ENCODE measurements around the gene ARMH4.

The ARMH4 gene

DNA sequence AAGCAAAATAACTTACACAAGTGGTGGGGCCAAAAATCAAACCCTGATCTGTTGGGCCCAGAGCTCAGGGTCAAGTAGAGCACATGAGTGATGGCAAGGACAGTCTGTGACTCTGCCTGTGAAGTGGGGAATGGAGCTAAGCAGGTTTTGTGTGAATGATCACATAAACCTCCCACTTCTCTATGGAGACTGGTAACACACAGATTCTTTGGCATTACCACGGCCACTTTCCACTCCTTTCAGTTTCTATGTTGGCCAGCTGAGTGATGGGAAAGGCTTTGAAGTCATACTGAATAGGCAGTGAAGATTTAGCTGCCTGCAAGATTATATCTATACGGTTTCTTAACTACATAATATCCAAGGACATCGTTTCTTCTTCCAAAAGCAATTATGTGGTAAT lies 97.9 kb downstream of the ARMH4 start:
- DNase-seq (ENCODE audit: low read depth): no peak

DNA sequence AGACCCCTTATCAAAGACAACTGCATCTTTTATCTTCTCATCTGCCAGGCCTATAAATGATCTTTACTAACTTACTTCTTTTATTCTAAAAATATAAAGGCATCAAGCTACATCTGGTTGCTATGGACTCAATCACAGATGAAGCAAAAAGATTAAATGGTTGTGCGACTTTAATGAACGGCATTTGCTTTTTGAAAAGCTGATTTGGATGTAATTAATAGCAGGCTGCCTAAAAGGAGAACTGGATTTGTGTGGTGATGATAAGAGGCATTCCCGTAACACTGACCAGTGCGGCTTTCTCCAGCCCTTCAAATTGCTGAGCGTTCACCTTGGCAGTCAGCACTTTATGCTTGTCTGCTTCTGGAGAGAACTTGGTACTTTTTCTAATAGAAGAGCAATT lies 103.8 kb downstream of the ARMH4 start:
- no peak for DNase-seq (ENCODE audit: low read depth)

DNA sequence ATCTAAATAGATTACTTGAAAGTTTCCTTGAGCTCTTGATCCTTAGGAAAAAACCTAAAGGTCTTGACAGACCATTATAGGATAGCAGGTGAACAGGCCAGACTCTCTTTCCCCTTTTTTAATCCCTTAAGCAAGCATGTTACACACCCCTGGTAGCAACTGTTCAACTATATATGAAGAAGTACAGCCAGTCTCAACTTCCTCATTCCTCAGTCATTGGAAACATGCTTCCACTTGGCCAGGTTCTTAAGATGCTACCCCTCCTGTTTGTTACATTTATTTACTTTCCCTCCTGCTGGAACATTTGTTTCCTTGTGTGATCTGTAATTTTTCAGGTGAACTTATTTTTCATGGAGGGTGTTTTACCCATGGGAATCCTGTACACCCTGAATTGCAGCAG lies 124.1 kb downstream of the ARMH4 start:
- no peak for DNase-seq (ENCODE audit: low read depth)

DNA sequence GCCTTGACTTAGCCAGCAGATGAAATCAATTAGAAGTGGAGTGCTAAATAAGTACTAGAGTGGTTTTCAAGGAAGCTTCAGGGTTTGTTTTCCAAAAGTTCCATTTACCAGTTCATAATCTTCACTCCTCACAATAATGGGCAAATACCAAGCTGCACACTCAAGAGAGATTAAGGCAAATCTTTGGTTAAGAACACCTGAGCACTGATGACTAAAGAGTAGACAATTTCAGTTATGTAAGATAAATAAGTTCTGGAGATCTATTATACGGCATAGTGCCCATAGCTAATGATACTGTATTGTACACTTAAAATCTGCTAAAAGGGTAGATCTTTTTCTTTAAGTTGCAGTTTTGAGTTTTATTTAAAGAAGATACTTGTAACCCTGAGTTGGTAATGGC lies 125.0 kb downstream of the ARMH4 start:
- DNase-seq (ENCODE audit: low read depth): no peak

DNA sequence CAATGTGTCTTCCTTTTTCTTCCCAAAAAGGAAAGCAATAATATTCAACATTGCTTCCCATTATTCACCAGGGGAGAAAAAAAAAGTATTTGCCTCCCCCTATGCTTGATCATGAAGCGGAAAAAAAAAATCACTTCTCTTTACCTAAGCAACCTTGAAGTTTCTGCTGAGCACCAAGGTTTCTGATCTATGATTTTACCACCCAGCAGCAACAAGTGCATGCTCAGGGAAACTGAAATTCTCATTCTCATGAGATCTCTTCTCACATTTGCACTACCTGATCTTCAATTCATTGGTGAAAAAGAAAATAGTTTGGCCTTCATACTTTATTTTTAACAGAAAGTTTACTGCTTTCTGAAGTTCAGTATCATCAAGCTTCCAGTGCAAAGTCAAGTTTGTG lies 125.8 kb downstream of the ARMH4 start:
- no peak for DNase-seq (ENCODE audit: low read depth)

DNA sequence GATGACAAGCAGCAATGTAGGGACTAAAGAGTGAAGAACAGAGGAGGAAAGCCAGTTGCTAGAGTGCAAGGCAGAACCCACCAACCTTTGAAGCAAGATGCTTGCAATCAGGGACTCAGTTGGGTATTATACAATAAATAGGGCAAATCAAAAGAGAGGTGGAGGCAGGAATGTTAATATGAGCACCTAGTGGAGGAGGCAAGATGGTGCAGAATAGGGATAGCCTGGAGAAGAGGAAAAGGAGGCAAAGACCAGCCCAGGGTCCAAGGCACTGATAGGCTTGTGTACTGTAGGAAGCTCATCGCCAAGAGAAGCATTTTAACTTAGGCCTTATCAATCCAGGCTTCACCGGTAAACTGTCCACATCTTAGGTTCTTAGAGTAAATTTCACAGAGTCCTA lies 137.2 kb downstream of the ARMH4 start:
- DNase-seq (ENCODE audit: low read depth): no peak

DNA sequence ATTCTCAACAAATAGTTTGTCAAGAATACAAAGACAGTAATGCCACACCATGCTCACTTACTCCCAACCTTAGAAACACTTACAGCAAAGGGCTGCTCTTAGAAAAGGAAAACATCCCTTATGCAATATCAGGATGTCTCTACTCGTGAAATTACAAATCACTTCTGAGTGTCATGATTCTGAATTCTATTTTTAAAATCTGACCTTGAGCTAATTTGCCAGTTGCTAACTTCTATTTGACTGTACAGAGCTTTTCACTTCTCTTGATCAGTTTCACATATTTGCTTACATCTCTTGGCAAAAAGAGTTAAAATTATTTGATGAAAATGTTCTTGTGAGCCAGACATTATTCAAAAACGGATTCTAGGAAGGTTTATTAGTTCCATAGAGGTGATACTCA lies 149.4 kb downstream of the ARMH4 start:
- no peak for DNase-seq (ENCODE audit: low read depth)

DNA sequence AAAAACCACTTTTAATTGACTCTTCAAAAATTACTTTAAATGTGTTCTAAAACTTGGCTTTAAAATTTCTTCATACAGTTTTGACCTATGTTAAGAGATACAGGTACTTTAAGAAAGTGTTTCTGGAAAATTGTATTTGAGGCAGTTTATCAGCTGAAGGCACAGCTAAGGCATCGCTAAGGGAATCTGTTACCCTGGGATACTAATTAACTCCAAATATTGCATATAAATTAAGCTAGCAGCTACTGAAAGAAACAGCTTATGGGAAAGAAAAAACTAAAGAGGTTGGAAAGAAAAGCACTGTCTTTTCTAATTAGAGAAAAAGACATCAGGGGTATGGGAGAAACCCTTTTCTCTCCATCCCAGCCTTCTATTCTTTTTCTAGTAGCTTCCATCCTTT lies 152.0 kb downstream of the ARMH4 start:
- no peak for DNase-seq (ENCODE audit: low read depth)

DNA sequence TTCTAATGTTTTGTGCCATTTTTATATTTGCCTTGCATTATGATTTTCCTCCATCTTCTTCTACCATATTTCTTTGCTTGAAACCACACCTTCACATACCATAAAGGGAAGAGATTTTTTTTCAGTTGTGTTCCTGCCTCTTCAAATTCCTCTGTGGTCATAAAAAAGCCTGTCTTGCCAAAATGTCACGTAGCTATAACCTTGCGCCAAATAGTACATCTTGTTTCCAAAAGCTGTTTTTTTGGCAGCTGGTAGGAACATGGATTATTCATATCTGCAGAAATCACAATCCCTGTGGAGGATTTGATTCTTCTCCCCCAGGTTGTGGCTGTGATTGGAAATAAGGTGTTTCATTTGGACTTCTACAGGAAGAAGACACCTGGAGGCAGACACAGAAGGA lies 152.5 kb downstream of the ARMH4 start:
- no peak for DNase-seq (ENCODE audit: low read depth)

DNA sequence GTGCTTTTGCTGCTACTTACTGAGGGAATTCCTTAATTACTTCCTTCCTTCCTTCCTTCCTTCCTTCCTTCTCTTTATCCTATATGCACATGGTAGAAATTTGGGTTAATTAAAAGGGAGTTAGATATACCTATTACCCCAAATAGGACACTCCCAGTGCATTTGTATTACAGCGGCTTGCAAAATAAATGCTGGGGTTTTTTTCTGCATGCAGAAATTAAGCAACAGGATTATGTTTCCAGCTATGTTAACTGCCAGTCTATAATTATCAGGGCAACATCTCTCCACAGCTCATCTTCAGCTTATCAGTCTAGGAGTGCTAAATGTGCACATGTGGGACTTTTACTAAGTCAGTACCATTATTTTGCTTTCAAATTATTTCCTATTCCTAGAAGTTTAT lies 153.2 kb downstream of the ARMH4 start:
- DNase-seq (ENCODE audit: low read depth): no peak

DNA sequence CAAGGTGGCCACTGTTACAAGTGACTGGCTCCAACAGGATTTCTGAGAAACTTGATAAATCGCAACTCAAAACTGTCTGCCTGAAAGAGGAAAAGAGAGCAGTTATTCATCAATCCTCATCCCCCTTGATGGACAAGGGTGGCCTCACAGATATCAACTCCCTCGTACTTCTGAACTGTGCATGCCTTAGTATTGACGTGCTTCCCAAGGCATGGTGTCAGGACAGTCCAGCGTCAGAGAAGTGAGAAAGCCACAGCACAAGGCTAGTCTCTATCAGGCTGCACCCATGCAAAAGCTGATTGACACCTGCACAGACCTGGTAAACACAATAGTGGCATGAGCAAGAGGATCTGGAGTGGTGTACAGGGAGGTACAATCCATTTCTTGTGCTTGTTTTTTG lies 160.7 kb downstream of the ARMH4 start:
- no peak for DNase-seq (ENCODE audit: low read depth)

DNA sequence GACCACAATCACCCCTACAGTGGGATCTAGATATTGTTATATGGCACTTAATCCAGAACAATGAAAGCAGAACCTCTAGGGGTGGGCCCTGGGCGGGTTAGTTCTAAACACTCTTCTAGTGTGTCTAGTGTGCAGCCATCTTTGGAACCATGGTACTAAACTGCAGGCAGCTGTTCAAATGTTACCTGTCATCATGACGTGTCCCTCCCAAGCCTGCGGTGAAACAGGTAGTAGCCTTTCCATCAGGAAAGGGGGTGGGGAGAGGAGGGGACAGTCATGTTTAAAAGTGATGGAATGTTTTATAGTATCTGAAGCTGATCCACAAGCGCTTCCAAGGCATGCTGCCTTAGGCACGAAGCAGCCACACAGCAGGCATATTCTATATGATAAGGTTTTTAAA lies 163.6 kb downstream of the ARMH4 start:
- no peak for DNase-seq (ENCODE audit: low read depth)

DNA sequence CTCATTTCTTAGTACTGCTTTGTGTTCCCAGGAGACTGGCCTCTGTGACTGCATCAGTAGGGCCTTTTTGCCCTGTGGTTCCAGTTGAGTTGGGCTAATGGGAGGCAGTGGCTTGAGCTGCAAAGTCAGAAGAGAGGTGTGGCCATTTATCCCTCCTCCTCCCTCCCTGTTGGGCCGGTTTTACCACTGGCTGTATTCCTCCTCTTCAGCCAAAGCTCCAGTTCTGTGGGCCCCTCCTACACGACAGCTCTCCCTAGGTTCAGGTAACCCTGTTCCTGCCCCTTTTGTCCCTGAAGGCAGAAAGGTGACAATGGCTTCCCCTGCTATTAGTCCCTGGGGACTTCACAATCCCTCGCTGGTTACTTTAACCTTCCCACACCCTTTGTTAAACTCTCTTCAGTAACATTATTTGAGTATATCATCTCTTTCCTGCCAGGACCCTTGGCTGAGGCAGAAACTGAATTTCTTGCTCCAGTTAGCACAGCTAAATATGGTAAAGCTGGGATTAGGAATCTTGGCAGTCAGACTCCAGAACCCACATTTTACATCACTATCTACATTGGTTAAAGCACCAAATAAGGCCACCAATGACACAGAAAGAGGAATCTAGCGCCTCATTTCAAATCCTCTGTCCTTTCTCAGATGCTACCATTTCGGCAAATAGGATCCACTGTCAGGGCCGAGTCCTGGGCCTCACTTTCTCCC lies 164.3 kb downstream of the ARMH4 start:
- DNase-seq (ENCODE audit: low read depth): no peak

DNA sequence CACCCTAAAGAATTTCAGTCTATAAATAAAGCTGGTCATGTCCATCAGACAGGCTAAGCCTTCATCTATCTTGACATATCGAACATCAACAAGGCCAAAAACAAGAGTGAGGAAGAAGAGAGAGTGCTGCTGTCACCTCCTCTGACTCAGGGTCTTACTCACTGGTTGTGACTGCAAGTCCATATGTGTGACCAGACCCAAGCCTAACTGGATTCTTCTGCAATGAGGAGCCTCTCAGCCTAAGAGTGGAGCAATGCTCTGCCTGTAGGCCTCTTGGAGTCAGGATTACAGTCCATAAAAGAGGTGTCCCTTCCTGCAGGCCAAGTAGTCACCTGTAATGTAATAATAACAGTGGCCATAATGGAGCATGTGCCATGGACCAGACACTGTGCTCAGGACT lies 165.0 kb downstream of the ARMH4 start:
- DNase-seq (ENCODE audit: low read depth): no peak

DNA sequence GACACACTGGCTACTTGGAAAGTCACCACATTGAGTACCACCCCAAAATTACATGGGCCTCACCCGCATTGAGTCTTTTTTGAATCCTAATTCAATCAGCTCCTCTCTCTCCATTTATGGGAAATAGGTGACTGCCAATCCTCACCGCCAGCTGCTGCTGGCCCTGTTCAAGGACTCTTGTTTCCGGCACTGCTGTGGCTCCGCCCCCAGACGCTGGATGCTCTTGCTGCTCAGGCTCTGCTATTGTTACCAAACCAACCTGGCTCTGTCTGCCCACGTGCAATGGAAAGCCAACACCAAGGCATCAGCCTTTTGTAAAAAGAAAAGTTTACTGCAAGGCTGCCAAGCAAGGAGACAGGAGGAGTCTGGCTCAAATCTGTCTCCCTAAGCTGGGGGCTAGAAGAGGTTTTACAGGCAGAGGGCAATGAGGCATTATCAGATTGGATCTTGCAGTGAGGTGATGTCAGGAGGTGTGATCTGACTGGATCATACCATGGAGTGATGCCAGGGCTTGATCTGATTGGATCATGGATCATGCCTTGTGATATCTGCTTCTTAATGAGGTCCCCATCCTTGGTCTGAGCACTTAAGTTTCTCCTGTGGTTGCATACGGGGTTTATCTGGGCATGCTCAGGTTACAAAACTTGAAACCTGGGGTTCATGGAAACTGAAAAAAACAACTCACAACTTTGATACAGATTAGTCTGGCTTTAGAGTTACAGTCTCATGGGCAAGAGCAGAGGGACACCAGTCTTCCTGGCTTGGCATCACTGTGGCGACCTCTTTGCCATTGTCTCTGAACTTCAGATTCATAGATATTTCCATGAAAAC lies 169.0 kb downstream of the ARMH4 start:
- no peak for DNase-seq (ENCODE audit: low read depth)

DNA sequence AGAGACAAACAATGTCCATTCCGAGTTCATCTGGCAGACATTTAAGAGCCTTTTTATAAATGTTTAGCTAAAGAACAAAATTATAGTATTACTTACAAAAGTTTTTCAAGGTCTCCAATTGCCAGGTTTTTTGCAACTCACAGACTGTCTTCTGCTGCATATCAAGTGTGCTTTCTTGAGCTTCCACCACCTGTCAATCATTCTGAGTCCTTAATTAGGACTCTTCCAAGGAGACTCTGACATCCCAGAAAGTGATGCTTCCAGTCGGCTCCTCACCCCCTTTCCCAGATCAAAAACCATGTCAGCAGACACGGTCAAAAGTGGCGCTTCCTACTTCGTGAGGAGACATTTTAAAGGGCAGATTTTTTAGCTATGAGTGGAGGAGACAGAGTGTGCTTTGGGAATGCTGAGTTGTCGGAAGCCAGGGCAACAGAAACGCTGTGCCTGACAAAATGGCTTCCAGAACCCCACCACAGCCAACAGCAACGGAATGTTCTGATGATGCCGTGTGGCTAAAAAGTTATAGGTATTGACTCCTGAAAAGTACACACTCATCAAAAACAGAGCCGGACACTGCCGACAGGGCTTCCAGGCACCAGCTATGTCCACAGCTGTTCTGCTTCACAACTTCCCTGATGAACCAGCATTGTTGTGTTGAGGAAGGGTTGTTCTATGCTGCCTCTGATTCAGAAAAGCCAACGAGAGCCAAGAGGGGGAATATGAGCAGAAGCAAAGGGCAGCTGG lies 170.0 kb downstream of the ARMH4 start:
- DNase-seq (ENCODE audit: low read depth): no peak

DNA sequence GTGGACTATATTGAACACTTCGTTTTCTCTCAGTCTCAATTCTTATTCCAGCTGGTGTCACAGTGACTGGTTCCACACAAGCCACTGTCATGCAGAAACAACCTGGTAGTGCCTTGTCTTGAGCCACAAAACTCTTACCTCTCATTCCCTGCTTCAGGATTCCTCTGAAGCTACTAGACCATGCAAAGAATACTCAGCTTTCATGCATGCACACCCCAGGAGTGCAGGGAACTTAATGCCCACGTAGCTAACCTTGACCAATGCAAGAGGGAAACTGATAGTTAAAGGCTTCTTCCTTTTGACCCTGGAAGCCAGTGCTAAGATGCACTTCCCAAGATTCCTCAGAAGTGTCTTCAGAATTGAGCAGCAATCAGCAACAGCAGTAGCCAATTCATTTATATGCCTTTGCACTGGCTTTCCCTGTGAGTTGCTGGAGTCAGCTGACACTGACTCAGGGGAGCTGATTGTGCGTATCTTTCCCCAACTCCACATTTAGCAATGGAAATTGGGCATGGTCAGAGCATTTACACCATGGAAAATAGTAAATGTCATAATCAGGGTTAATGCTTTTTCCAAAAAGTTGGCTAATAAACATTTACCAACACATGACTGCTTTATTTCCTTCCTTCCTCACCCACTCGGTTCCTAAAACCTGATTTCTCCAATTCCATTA lies 172.5 kb downstream of the ARMH4 start:
- no peak for DNase-seq (ENCODE audit: low read depth)

DNA sequence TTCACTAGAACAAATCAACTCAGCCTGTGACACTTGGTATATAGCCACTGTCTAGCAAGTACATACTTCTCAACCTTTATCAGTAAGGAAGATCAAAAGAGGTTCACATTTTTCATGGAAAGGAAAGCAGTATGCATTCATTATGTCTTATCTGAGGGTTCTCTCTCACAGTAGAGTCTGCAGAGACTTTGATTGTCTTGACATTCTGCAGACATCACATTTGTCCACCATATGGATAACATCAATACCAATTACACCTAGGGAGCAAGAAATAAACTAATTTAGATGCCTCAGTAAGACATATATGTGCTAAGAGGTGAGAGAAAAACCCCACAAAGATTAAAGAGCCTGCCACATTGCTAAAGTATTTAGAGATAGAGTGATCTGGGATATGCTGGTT lies 175.3 kb downstream of the ARMH4 start:
- DNase-seq (ENCODE audit: low read depth): no peak

DNA sequence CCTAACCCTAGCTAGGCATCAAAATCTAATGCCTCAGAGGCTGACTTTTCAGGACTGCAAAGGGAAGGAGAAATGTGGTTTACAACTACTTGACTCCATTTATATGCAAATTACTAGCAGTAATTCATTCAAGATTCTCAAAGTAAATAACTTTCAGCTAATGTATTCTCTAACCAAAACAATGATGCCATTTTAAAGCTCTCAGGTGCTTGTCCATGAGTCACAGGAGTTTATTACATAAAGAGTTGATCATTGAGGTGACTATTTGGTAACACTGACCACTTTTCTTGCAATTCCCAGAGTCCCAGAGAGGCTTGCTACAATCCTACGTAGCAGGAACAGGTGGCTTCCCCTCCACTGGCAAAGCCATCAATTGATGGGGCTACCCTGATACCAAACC lies 177.1 kb downstream of the ARMH4 start:
- no peak for DNase-seq (ENCODE audit: low read depth)

DNA sequence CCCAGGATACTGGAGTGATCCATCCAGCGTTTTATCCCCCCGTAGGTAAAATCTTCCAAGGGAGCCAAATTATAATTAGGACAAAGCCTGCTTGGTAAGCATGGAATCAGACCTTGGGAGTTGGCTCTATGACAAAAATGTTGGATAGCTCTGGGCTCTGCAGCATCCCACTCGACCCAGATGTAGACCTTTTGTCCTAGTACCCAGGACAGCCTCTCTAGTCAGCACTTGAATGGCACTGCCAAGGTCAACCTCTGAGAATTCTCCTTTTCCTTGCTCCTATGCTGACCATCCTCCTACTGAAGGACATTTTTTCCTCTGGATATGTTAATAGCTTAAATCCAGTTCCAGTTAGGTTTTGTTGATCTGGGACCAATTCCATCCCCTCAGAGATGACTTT lies 181.4 kb downstream of the ARMH4 start:
- DNase-seq (ENCODE audit: low read depth): no peak

DNA sequence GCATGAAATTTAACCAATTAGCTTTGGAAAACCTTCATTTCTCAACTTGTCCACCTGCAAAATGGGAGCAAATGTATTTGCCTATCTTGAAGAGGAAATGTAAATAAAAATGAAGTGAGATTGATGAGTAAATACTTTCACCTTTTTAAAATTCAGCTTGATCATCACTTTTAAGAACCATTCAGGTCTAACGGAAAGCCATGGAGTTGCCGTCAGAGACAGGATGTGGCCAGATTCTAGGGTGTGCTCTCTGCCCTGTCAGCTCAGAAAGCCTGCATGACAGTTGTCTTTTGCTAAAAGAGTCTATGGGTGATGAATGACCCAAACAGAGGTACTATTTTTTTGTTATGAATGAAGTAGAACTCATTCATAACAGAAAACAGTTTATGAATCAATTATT lies 181.8 kb downstream of the ARMH4 start:
- DNase-seq (ENCODE audit: low read depth): no peak

DNA sequence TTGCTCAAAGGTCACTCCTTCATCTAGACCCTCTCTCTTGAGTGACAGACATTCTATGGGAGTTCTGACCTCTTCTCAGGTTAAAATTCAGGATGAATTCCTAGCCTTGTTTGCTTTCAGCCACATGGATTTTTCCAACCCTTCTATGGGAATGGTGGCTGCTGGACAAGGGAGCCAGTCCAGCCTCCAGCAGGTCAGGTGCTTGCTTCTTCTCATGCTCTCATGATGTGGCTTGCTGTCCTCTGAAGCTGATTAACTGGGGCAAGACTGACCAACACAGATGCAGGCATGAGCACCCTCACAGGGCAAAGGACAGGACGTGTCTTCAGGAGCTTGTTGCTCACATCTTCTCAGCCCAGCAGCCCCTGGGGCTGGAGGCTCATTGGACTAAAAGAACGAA lies 188.9 kb downstream of the ARMH4 start:
- DNase-seq (ENCODE audit: low read depth): no peak

Data from activated T-helper 1 cell treated with Interleukin-2 at 50 U/mL for 16 hours (primary cell).